Vagina (tissue), 2 donors: ENCODE results near the gene ATXN2.

Experiments
- POLR2A ChIP-seq, 2 donors: fragments of 450-650 bp; IDR thresholded peaks; one replicate each; pipeline ENCODE4 v1.6.1; 2017; ENCODE audit warnings: antibody characterized with exemption in 2 of 2, mild to moderate bottlenecking in 2 of 2, moderate library complexity in 2 of 2
- TF ChIP-seq, protein P1 (sequence below), 3 experiments: fragments of 450-650 bp in 2 of 3; fragments of 200-600 bp in 1 of 3; sonication (generic) in 1 of 3; IDR thresholded peaks; one replicate each; pipeline ENCODE4 v1.5.1; 2017 to 2019; ENCODE audit warnings: antibody characterized with exemption in 3 of 3, mild to moderate bottlenecking in 2 of 3, moderate library complexity in 2 of 3

DNA sequence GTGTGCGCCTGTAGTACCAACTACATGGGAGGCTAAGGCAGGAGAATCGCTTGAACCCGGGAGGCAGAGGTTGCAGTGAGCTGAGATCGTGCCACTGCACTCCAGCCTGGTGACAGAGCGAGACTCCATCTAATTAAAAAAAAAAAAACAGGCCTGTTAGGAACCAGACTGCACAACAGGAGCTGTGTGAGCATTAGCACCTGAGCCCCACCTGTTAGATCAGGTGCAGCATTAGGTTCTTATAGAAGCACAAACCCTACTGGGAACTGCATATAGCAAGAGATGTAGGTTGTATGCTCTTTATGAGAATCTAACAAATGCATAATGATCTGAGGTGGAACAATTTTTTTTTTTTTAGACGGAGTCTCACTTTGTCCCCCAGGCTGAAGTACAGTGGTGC is 8.6 kb downstream of the ATXN2 start:
- TF ChIP-seq, protein P1, sequence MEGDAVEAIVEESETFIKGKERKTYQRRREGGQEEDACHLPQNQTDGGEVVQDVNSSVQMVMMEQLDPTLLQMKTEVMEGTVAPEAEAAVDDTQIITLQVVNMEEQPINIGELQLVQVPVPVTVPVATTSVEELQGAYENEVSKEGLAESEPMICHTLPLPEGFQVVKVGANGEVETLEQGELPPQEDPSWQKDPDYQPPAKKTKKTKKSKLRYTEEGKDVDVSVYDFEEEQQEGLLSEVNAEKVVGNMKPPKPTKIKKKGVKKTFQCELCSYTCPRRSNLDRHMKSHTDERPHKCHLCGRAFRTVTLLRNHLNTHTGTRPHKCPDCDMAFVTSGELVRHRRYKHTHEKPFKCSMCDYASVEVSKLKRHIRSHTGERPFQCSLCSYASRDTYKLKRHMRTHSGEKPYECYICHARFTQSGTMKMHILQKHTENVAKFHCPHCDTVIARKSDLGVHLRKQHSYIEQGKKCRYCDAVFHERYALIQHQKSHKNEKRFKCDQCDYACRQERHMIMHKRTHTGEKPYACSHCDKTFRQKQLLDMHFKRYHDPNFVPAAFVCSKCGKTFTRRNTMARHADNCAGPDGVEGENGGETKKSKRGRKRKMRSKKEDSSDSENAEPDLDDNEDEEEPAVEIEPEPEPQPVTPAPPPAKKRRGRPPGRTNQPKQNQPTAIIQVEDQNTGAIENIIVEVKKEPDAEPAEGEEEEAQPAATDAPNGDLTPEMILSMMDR (IDR thresholded peaks at IDR 0.05) = no peak
- TF ChIP-seq POLR2A (IDR thresholded peaks at IDR 0.05) = no peak
